ENCODE measurements around the gene TRIM75. TPM values are rescaled to one million over a fixed set of nuclear protein-coding genes. Genes with fewer than 3 reads are reported as not detected.

The TRIM75 gene
- total and polyA plus RNA-seq, 2 donors (not counting 3 experiments of a cell fraction or from before 2014, with no cell fraction given): not detected

DNA sequence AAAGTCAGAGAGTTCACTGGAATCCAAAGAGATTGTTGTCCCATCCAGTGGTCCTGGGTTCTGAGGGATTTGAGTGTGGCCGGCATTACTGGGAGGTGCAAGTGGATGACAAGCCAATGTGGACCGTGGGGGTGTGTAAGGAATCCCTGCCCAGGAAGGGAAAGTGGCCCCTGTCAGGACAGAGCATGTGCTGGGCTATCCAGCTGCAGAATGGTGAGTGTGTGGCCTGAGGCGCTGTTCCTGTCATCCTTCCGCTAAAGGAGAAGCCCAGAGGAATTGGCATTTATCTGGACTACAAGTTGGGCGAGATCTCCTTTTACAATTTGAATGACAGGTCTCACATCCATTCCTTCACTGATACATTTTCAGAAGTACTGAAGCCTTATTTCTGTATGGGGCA, 42.3 kb upstream of the TRIM75 start:
- intact Hi-C loops (cut with micrococcal nuclease): no loop called here
- dilution Hi-C loops (cut with MboI; ENCODE audit: extremely low pct_ligation_motif_present, low sequenced_read_pairs): no loop called here
- ChIA-PET CTCF (no interaction called here), POLR2A (no interaction called here)
- no peaks in the 10 kb centered on the region for H3K9me1 ChIP-seq (replicated peaks; ENCODE audit: control insufficient read depth, extremely low read depth, insufficient read depth, low read length)
- DNase-seq (ENCODE audit: low read depth, low spot score) (no peak), FAIRE-seq (no peak)
- H4K20me1 ChIP-seq (replicated peaks; ENCODE audit: control insufficient read depth, extremely low read depth, insufficient read depth, low read length): no peaks in the 10 kb centered on the region
- H3K27ac ChIP-seq (ENCODE audit: insufficient read depth, low read depth, low read length): no peak overlapping the region
- H3K36me3 ChIP-seq (ENCODE audit: control insufficient read depth in 2 of 2, extremely low read depth in 1 of 2, insufficient read depth in 2 of 2, low read length in 2 of 2): no peaks in the 10 kb centered on the region
- no peak overlapping the region for H2AFZ ChIP-seq (ENCODE audit: low read depth, low read length)
- H3K4me3 ChIP-seq (replicated peaks in 1 of 3; ENCODE audit: insufficient read depth in 1 of 3, low read depth in 1 of 3, low read length in 3 of 3): no peak overlapping the region
- no peaks in the 10 kb centered on the region for H3K79me2 ChIP-seq (ENCODE audit: control insufficient read depth, insufficient read depth, low read length)
- no peaks in the 10 kb centered on the region for H3K27me3 ChIP-seq (ENCODE audit: control insufficient read depth in 2 of 2, insufficient read depth in 2 of 2, low read length in 2 of 2)
- TF ChIP-seq POLR2AphosphoS5 (IDR thresholded peaks at IDR 0.05; ENCODE audit: insufficient read depth, low read depth, low read length) (no peak), EZH2 (IDR thresholded peaks at IDR 0.05; ENCODE audit: borderline replicate concordance, low read depth, low read length, severe bottlenecking) (no peak), FOS (IDR thresholded peaks at IDR 0.05; ENCODE audit: borderline replicate concordance, insufficient read depth, low read length) (no peak), GATA2 (IDR thresholded peaks at IDR 0.05; ENCODE audit: insufficient read depth, insufficient read length, low read depth, low read length) (no peak), JUN (IDR thresholded peaks at IDR 0.05; ENCODE audit: borderline replicate concordance, insufficient read depth, insufficient read length, low read depth) (no peak), POLR2A (IDR thresholded peaks at IDR 0.05; ENCODE audit: low read depth, low read length) (no peak), MYC (IDR thresholded peaks at IDR 0.05; ENCODE audit: low read depth, low read length) (no peak)
- TF ChIP-seq, protein P1, sequence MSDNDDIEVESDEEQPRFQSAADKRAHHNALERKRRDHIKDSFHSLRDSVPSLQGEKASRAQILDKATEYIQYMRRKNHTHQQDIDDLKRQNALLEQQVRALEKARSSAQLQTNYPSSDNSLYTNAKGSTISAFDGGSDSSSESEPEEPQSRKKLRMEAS (IDR thresholded peaks at IDR 0.05; ENCODE audit: insufficient read depth, insufficient read length): no peak
- TF ChIP-seq, protein P2, sequence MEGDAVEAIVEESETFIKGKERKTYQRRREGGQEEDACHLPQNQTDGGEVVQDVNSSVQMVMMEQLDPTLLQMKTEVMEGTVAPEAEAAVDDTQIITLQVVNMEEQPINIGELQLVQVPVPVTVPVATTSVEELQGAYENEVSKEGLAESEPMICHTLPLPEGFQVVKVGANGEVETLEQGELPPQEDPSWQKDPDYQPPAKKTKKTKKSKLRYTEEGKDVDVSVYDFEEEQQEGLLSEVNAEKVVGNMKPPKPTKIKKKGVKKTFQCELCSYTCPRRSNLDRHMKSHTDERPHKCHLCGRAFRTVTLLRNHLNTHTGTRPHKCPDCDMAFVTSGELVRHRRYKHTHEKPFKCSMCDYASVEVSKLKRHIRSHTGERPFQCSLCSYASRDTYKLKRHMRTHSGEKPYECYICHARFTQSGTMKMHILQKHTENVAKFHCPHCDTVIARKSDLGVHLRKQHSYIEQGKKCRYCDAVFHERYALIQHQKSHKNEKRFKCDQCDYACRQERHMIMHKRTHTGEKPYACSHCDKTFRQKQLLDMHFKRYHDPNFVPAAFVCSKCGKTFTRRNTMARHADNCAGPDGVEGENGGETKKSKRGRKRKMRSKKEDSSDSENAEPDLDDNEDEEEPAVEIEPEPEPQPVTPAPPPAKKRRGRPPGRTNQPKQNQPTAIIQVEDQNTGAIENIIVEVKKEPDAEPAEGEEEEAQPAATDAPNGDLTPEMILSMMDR (IDR thresholded peaks at IDR 0.05; ENCODE audit: extremely low read depth in 1 of 2, insufficient read depth in 1 of 2, low read depth in 1 of 2, low read length in 2 of 2): no peak
- H3K9me3 ChIP-seq (replicated peaks; ENCODE audit: control insufficient read depth, insufficient read depth, low read length): no peaks in the 10 kb centered on the region
- H3K4me1 ChIP-seq (ENCODE audit: control insufficient read depth, extremely low read depth, insufficient read depth, low read length): no peaks in the 10 kb centered on the region
- no TSS peak for BruUV-seq (replicated peaks)
- no peak overlapping the region for H3K4me2 ChIP-seq (ENCODE audit: insufficient read depth, low read length)
- no peak overlapping the region for H3K9ac ChIP-seq (replicated peaks; ENCODE audit: extremely low read depth, insufficient read depth, low read length)
